WTC11 (cell line): Measurements from ENCODE around the gene SLIT1. TPM values are rescaled to one million over a fixed set of nuclear protein-coding genes. Genes with fewer than 3 reads are reported as not detected.

Experiments
- ATAC-seq: fragments of 200-7000 bp; cut with Tn5 transposase; 2 replicates; pipeline ENCODE4 v1.10.0; 2021; ENCODE audit warnings: mild to moderate bottlenecking, moderate library complexity
- CTCF ChIA-PET: fragments of 300-600 bp; sonication (Branson Sonifier 250); formaldehyde crosslinking; loops from one replicate; lab custom pipeline; 2021; ENCODE audit warnings: antibody characterized with exemption; lab: Charles Lee
- POLR2A ChIA-PET: fragments of 350-600 bp; sonication (Branson Sonifier 250); formaldehyde crosslinking; loops from one replicate; lab custom pipeline; 2021; ENCODE audit warnings: antibody characterized with exemption; lab: Charles Lee
- DNase-seq: peaks from one replicate; pipeline ENCODE4 v3.0.0; 2021; ENCODE audit warnings: low spot score
- H3K27ac Mint-ChIP-seq: 2 replicates; pipeline ENCODE4 v1.8.0; 2021; ENCODE audit warnings: mixed read lengths
- H3K27me3 Mint-ChIP-seq: 2 replicates; pipeline ENCODE4 v1.8.0; 2021; ENCODE audit warnings: low read depth, mild to moderate bottlenecking, moderate library complexity, mixed read lengths
- H3K36me3 Mint-ChIP-seq: 2 replicates; pipeline ENCODE4 v1.8.0; 2021; ENCODE audit warnings: mixed read lengths
- H3K4me1 Mint-ChIP-seq: 2 replicates; pipeline ENCODE4 v1.8.0; 2022; ENCODE audit warnings: mixed read lengths
- H3K4me3 Mint-ChIP-seq: 2 replicates; pipeline ENCODE4 v1.8.0; 2021; ENCODE audit warnings: mild to moderate bottlenecking, moderate library complexity, mixed read lengths
- H3K9me3 Mint-ChIP-seq: 2 replicates; pipeline ENCODE4 v1.8.0; 2021; ENCODE audit warnings: mixed read lengths
- CBFB ChIP-seq: sonication (generic); formaldehyde crosslinking; IDR thresholded peaks from 2 replicates; pipeline ENCODE4 v1.8.1; 2022; ENCODE audit warnings: mild to moderate bottlenecking, low read depth, missing genetic modification reagents
- ETV6 ChIP-seq: sonication (generic); formaldehyde crosslinking; IDR thresholded peaks from 2 replicates; pipeline ENCODE4 v1.8.1; 2022; ENCODE audit warnings: mild to moderate bottlenecking, missing genetic modification reagents
- FOXP1 ChIP-seq: sonication (generic); formaldehyde crosslinking; IDR thresholded peaks from 2 replicates; pipeline ENCODE4 v1.8.0; 2022; ENCODE audit warnings: missing genetic modification reagents, mild to moderate bottlenecking, moderate library complexity, borderline replicate concordance
- GRHL2 ChIP-seq: fragments of 250-450 bp; sonication (Bioruptor Pico); IDR thresholded peaks from 2 replicates; pipeline ENCODE4 v1.8.0; 2022; ENCODE audit warnings: mild to moderate bottlenecking, moderate library complexity; ENCODE audit not compliant: insufficient replicate concordance, severe bottlenecking
- GTF2I ChIP-seq: fragments of 250-450 bp; sonication (Bioruptor Pico); conservative IDR thresholded peaks from 2 replicates; pipeline ENCODE4 v1.4.0; 2021; ENCODE audit warnings: mild to moderate bottlenecking
- MYBL2 ChIP-seq: sonication (generic); formaldehyde crosslinking; IDR thresholded peaks from 2 replicates; pipeline ENCODE4 v1.8.1; 2023; ENCODE audit warnings: mild to moderate bottlenecking, moderate library complexity, missing genetic modification reagents
- NFATC4 ChIP-seq: fragments of 250-450 bp; sonication (Bioruptor Pico); IDR thresholded peaks from 2 replicates; pipeline ENCODE4 v1.9.0; 2021; ENCODE audit warnings: mild to moderate bottlenecking
- NFE2L1 ChIP-seq: sonication (generic); formaldehyde crosslinking; IDR thresholded peaks from 2 replicates; pipeline ENCODE4 v1.8.1; 2023; ENCODE audit warnings: missing genetic modification reagents
- RELA ChIP-seq: sonication (generic); formaldehyde crosslinking; IDR thresholded peaks from 2 replicates; pipeline ENCODE4 v1.8.1; 2022; ENCODE audit warnings: missing genetic modification reagents, mild to moderate bottlenecking, borderline replicate concordance
- SMAD3 ChIP-seq: sonication (generic); formaldehyde crosslinking; IDR thresholded peaks from 2 replicates; pipeline ENCODE4 v1.8.0; 2022; ENCODE audit warnings: missing genetic modification reagents, mild to moderate bottlenecking, borderline replicate concordance
- TCF7 ChIP-seq: sonication (generic); formaldehyde crosslinking; IDR thresholded peaks from 2 replicates; pipeline ENCODE4 v1.8.0; 2022; ENCODE audit warnings: mild to moderate bottlenecking, low read depth, missing genetic modification reagents, moderate library complexity
- TEAD1 ChIP-seq: sonication (generic); formaldehyde crosslinking; IDR thresholded peaks from 2 replicates; pipeline ENCODE4 v1.8.0; 2022; ENCODE audit warnings: mild to moderate bottlenecking, missing genetic modification reagents
- ZBTB21 ChIP-seq: sonication (generic); formaldehyde crosslinking; IDR thresholded peaks from 2 replicates; pipeline ENCODE4 v1.8.1; 2023; ENCODE audit warnings: mild to moderate bottlenecking, missing genetic modification reagents, borderline replicate concordance
- ZNF232 ChIP-seq: sonication (generic); formaldehyde crosslinking; IDR thresholded peaks from 2 replicates; pipeline ENCODE4 v1.8.0; 2022; ENCODE audit warnings: mild to moderate bottlenecking, missing genetic modification reagents
- total RNA-seq: library from RNA; stranded (reverse); gene quantifications from 3 replicates; pipeline ENCODE4 v1.2.3, GENCODE V29; 2021
- TF ChIP-seq, protein P1 (sequence below): fragments of 250-450 bp; sonication (Bioruptor Pico); IDR thresholded peaks from 2 replicates; pipeline ENCODE4 v1.9.0; 2021; ENCODE audit warnings: mild to moderate bottlenecking
- TF ChIP-seq, protein P2 (sequence below): sonication (generic); formaldehyde crosslinking; IDR thresholded peaks from 2 replicates; pipeline ENCODE4 v1.8.0; 2022; ENCODE audit warnings: mild to moderate bottlenecking, missing genetic modification reagents
- TF ChIP-seq, protein P3 (sequence below): fragments of 250-450 bp; sonication (Bioruptor Pico); IDR thresholded peaks from 2 replicates; pipeline ENCODE4 v1.9.0; 2021; ENCODE audit warnings: moderate library complexity, mild to moderate bottlenecking, inconsistent platforms, borderline replicate concordance
- TF ChIP-seq, protein P4 (sequence below): fragments of 200-600 bp; IDR thresholded peaks from 2 replicates; pipeline ENCODE4 v1.8.0; 2022; ENCODE audit warnings: antibody characterized with exemption
- TF ChIP-seq, protein P5 (sequence below): sonication (generic); formaldehyde crosslinking; IDR thresholded peaks from 2 replicates; pipeline ENCODE4 v1.8.1; 2022; ENCODE audit warnings: mild to moderate bottlenecking, missing genetic modification reagents, moderate library complexity, borderline replicate concordance
- TF ChIP-seq, protein P6 (sequence below): sonication (generic); formaldehyde crosslinking; IDR thresholded peaks from 2 replicates; pipeline ENCODE4 v1.8.0; 2022; ENCODE audit warnings: mild to moderate bottlenecking, missing genetic modification reagents
- TF ChIP-seq, protein P7 (sequence below): sonication (generic); formaldehyde crosslinking; IDR thresholded peaks from 2 replicates; pipeline ENCODE4 v1.8.1; 2022; ENCODE audit warnings: low read depth, mild to moderate bottlenecking, moderate library complexity, missing genetic modification reagents, borderline replicate concordance
- TF ChIP-seq, protein P8 (sequence below): sonication (generic); formaldehyde crosslinking; conservative IDR thresholded peaks from 2 replicates; pipeline ENCODE4 v1.8.1; 2023; ENCODE audit warnings: mild to moderate bottlenecking, low read depth, missing genetic modification reagents, moderate library complexity

SLIT1 gene
- total RNA-seq, 1 experiment from 2014 or later: 1.6 TPM

DNA sequence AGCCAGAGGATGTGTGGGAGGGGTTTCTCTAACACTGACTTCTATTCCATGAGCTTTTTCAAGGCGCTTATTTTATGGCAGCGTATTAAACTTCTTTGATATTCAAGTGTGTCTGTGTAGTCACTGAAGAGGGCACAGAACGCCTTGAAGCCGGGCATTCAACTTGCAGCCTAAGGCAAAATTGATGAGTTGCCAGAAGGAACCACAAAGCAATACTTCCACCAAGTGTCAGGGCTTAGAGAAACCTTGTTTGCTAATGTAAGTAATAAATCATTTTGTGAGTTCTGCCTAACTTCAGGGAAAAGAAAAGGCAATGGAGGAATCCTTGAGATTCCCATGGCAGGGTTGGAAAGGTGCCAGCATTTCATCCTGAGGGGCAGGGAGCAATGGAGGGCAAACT, 189.9 kb downstream of the SLIT1 start (continued):
- TF ChIP-seq GTF2I (CRISPR knock-in tag) (no peak), FOXP1 (CRISPR knock-in tag) (no peak), MYBL2 (CRISPR knock-in tag) (no peak), TCF7 (CRISPR knock-in tag) (no peak), ZBTB21 (CRISPR knock-in tag) (no peak), GRHL2 (CRISPR knock-in tag) (no peak), NFE2L1 (CRISPR knock-in tag) (no peak), CBFB (CRISPR knock-in tag) (no peak), TEAD1 (no peak), NFATC4 (CRISPR knock-in tag) (no peak)
- TF ChIP-seq, protein P1, sequence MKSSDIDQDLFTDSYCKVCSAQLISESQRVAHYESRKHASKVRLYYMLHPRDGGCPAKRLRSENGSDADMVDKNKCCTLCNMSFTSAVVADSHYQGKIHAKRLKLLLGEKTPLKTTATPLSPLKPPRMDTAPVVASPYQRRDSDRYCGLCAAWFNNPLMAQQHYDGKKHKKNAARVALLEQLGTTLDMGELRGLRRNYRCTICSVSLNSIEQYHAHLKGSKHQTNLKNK: no peak
- TF ChIP-seq, protein P2, sequence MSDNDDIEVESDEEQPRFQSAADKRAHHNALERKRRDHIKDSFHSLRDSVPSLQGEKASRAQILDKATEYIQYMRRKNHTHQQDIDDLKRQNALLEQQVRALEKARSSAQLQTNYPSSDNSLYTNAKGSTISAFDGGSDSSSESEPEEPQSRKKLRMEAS (CRISPR knock-in tag): no peak

DNA sequence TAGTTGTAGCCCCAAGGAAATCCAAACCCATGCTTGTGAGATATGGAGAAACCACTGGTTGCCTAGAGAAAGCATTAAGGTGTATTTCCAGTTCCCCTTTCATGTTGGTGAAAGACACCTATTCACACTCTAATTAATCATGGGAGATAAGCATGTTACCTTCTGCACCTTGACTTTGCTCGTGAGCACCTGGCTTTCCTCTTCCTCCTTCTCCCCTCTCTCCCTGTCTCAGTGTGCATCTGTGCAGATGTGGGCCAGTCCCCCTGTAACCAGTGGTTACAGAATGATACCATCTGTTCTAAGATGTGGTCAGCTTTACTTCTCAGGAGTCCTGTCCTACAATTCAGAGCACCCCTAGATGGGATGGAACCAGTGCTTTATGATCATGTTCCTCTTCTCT, 193.0 kb downstream of the SLIT1 start:
- ATAC-seq: no peak
- peaks cover 5% of the 10 kb centered on the region; the same call in 1 of the 2 replicates for H3K4me1 Mint-ChIP-seq
- CTCF ChIA-PET: interaction anchor here (2.9 kb wide), 1 partner anchor 33 kb away, joined by 12 read pairs; no protein-coding TSS in a partner anchor

DNA sequence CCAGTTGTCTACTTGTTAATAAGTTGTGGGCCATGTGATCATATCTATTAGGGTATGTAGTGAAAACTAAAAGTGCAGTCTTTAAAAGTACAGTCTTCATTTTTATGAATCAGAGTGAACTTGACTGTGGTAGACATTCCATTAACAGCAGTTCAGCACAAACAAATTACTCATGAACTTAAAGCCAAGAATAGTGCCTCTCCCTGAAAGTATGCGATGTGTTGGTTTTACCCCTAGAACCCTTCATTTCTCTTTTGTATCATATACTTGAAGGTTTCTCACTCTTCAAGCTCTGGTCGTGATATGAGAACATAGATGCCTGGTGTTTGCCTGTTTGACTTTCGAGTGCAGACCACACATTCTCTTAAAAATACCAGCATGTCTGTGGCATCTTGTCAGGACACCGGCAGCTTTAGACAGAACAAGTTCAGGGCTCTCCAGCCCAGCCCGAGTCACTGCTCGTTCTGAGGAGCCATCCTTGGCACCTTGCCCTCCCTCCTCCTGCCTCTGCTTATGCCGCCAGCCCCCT, 194.4 kb downstream of the SLIT1 start:
- H3K4me3 Mint-ChIP-seq: no peak overlapping the region
- TF ChIP-seq, protein P3, sequence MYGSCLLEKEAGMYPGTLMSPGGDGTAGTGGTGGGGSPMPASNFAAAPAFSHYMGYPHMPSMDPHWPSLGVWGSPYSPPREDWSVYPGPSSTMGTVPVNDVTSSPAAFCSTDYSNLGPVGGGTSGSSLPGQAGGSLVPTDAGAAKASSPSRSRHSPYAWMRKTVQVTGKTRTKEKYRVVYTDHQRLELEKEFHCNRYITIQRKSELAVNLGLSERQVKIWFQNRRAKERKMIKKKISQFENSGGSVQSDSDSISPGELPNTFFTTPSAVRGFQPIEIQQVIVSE: no peak
- TF ChIP-seq, protein P4, sequence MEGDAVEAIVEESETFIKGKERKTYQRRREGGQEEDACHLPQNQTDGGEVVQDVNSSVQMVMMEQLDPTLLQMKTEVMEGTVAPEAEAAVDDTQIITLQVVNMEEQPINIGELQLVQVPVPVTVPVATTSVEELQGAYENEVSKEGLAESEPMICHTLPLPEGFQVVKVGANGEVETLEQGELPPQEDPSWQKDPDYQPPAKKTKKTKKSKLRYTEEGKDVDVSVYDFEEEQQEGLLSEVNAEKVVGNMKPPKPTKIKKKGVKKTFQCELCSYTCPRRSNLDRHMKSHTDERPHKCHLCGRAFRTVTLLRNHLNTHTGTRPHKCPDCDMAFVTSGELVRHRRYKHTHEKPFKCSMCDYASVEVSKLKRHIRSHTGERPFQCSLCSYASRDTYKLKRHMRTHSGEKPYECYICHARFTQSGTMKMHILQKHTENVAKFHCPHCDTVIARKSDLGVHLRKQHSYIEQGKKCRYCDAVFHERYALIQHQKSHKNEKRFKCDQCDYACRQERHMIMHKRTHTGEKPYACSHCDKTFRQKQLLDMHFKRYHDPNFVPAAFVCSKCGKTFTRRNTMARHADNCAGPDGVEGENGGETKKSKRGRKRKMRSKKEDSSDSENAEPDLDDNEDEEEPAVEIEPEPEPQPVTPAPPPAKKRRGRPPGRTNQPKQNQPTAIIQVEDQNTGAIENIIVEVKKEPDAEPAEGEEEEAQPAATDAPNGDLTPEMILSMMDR: no peak
- TF ChIP-seq, protein P5, sequence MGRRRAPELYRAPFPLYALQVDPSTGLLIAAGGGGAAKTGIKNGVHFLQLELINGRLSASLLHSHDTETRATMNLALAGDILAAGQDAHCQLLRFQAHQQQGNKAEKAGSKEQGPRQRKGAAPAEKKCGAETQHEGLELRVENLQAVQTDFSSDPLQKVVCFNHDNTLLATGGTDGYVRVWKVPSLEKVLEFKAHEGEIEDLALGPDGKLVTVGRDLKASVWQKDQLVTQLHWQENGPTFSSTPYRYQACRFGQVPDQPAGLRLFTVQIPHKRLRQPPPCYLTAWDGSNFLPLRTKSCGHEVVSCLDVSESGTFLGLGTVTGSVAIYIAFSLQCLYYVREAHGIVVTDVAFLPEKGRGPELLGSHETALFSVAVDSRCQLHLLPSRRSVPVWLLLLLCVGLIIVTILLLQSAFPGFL (CRISPR knock-in tag): no peak
- TF ChIP-seq, protein P6, sequence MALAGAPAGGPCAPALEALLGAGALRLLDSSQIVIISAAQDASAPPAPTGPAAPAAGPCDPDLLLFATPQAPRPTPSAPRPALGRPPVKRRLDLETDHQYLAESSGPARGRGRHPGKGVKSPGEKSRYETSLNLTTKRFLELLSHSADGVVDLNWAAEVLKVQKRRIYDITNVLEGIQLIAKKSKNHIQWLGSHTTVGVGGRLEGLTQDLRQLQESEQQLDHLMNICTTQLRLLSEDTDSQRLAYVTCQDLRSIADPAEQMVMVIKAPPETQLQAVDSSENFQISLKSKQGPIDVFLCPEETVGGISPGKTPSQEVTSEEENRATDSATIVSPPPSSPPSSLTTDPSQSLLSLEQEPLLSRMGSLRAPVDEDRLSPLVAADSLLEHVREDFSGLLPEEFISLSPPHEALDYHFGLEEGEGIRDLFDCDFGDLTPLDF (CRISPR knock-in tag): no peak
- TF ChIP-seq ZNF232 (CRISPR knock-in tag) (no peak), FOXP1 (CRISPR knock-in tag) (no peak), SMAD3 (CRISPR knock-in tag) (no peak), RELA (no peak)
- TF ChIP-seq, protein P7, sequence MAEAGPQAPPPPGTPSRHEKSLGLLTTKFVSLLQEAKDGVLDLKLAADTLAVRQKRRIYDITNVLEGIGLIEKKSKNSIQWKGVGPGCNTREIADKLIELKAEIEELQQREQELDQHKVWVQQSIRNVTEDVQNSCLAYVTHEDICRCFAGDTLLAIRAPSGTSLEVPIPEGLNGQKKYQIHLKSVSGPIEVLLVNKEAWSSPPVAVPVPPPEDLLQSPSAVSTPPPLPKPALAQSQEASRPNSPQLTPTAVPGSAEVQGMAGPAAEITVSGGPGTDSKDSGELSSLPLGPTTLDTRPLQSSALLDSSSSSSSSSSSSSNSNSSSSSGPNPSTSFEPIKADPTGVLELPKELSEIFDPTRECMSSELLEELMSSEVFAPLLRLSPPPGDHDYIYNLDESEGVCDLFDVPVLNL (CRISPR knock-in tag): no peak
- TF ChIP-seq, protein P8, sequence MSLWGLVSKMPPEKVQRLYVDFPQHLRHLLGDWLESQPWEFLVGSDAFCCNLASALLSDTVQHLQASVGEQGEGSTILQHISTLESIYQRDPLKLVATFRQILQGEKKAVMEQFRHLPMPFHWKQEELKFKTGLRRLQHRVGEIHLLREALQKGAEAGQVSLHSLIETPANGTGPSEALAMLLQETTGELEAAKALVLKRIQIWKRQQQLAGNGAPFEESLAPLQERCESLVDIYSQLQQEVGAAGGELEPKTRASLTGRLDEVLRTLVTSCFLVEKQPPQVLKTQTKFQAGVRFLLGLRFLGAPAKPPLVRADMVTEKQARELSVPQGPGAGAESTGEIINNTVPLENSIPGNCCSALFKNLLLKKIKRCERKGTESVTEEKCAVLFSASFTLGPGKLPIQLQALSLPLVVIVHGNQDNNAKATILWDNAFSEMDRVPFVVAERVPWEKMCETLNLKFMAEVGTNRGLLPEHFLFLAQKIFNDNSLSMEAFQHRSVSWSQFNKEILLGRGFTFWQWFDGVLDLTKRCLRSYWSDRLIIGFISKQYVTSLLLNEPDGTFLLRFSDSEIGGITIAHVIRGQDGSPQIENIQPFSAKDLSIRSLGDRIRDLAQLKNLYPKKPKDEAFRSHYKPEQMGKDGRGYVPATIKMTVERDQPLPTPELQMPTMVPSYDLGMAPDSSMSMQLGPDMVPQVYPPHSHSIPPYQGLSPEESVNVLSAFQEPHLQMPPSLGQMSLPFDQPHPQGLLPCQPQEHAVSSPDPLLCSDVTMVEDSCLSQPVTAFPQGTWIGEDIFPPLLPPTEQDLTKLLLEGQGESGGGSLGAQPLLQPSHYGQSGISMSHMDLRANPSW: no peak

More for the DNA sequence above, 193.0 kb downstream of the SLIT1 start:
- Mint-ChIP-seq H3K9me3 (no peaks in the 10 kb centered on the region), H3K36me3 (no peaks in the 10 kb centered on the region), H3K4me3 (no peak overlapping the region), H3K27me3 (no peaks in the 10 kb centered on the region), H3K27ac (no peak overlapping the region)
- no peak for DNase-seq
- POLR2A ChIA-PET: no interaction called here
- no peak for TF ChIP-seq ETV6 (CRISPR knock-in tag)

More for the DNA sequence above, 194.4 kb downstream of the SLIT1 start:
- ATAC-seq (no peak), DNase-seq (no peak)
- Mint-ChIP-seq H3K27me3 (no peaks in the 10 kb centered on the region), H3K27ac (no peak overlapping the region), H3K9me3 (no peaks in the 10 kb centered on the region), H3K36me3 (no peaks in the 10 kb centered on the region), H3K4me1 (peaks cover 5% of the 10 kb centered on the region; the same call in 1 of the 2 replicates)
- ChIA-PET CTCF (interaction anchor here (0.6 to 2.9 kb wide), 2 partner anchors 34 to 974 kb away, joined by 3 to 12 read pairs; no protein-coding TSS in a partner anchor), POLR2A (interaction anchor here (0.7 kb wide), 1 partner anchor 13 kb away, joined by 11 read pairs; no protein-coding TSS in a partner anchor)
